SH-SY5Y (cell line): ENCODE data around the gene AGAP1.

Experiments
- GATA2 ChIP-seq: IDR thresholded peaks from 2 replicates; pipeline ENCODE4 v1.6.1; 2011; ENCODE audit warnings: mild to moderate bottlenecking, low read depth, low read length
- GATA3 ChIP-seq: IDR thresholded peaks from 2 replicates; pipeline ENCODE4 v1.6.1; 2011; ENCODE audit warnings: low read depth, mild to moderate bottlenecking, low read length, moderate library complexity

The AGAP1 gene

GRCh38 chr2:235685024-235685721 lies 191.3 kb downstream of the AGAP1 start:
- TF ChIP-seq GATA3 (no peak), GATA2 (no peak)

- no peak for TF ChIP-seq GATA2
- TF ChIP-seq GATA3, result no peak
These were observed 194.9 kb downstream of the AGAP1 start for GRCh38 chr2:235688511-235689426.

- TF ChIP-seq GATA3, result no peak
- TF ChIP-seq GATA2, result no peak
These were observed 195.6 kb downstream of the AGAP1 start for GRCh38 chr2:235689427-235689853.

- no peak for TF ChIP-seq GATA3
- TF ChIP-seq GATA2, result no peak
These were observed 196.4 kb downstream of the AGAP1 start for GRCh38 chr2:235690082-235690808.

- TF ChIP-seq GATA3, result no peak
- no peak for TF ChIP-seq GATA2
These were observed 197.1 kb downstream of the AGAP1 start for GRCh38 chr2:235690809-235691450.

- TF ChIP-seq GATA2, result no peak
- TF ChIP-seq GATA3, result no peak
These were observed 198.2 kb downstream of the AGAP1 start for GRCh38 chr2:235692076-235692475.

GRCh38 chr2:235692671-235693171 lies 198.9 kb downstream of the AGAP1 start:
- no peak for TF ChIP-seq GATA2
- no peak for TF ChIP-seq GATA3

GRCh38 chr2:235693279-235693678 lies 199.4 kb downstream of the AGAP1 start:
- no peak for TF ChIP-seq GATA3
- no peak for TF ChIP-seq GATA2

GRCh38 chr2:235694721-235695601 lies 201.1 kb downstream of the AGAP1 start:
- TF ChIP-seq GATA2, result no peak
- TF ChIP-seq GATA3, result no peak

- TF ChIP-seq GATA2 (no peak), GATA3 (no peak)
These were observed 201.7 kb downstream of the AGAP1 start for GRCh38 chr2:235695602-235695895.

- TF ChIP-seq GATA3 (no peak), GATA2 (no peak)
These were observed 203.2 kb downstream of the AGAP1 start for GRCh38 chr2:235697041-235697440.

- no peak for TF ChIP-seq GATA3
- TF ChIP-seq GATA2, result no peak
These were observed 204.2 kb downstream of the AGAP1 start for GRCh38 chr2:235698028-235698427.

- no peak for TF ChIP-seq GATA2
- no peak for TF ChIP-seq GATA3
These were observed 204.6 kb downstream of the AGAP1 start for GRCh38 chr2:235698491-235698890.
